ENCODE measurements around the gene EGFR.

EGFR gene

GRCh38 chr7:55241958-55242357 is 223.1 kb downstream of the EGFR start:
- no peaks in the 10 kb centered on the region for H4K20me1 ChIP-seq (ENCODE audit: control insufficient read depth, insufficient read depth, low read depth, low read length)
- H3K4me3 ChIP-seq (ENCODE audit: low read length), result no peak overlapping the region
- H3F3A ChIP-seq (ENCODE audit: control insufficient read depth, insufficient read depth), result no peaks in the 10 kb centered on the region
- H3K36me3 ChIP-seq (ENCODE audit: control insufficient read depth, low read length), result no peaks in the 10 kb centered on the region
- H3K4me1 ChIP-seq (ENCODE audit: control insufficient read depth, low read length), result no peaks in the 10 kb centered on the region
- H3K9me3 ChIP-seq (ENCODE audit: control insufficient read depth, insufficient read depth, low read length), result no peaks in the 10 kb centered on the region
- H3K27me3 ChIP-seq (ENCODE audit: control insufficient read depth, low read length), result no peaks in the 10 kb centered on the region
- TF ChIP-seq, protein P1, sequence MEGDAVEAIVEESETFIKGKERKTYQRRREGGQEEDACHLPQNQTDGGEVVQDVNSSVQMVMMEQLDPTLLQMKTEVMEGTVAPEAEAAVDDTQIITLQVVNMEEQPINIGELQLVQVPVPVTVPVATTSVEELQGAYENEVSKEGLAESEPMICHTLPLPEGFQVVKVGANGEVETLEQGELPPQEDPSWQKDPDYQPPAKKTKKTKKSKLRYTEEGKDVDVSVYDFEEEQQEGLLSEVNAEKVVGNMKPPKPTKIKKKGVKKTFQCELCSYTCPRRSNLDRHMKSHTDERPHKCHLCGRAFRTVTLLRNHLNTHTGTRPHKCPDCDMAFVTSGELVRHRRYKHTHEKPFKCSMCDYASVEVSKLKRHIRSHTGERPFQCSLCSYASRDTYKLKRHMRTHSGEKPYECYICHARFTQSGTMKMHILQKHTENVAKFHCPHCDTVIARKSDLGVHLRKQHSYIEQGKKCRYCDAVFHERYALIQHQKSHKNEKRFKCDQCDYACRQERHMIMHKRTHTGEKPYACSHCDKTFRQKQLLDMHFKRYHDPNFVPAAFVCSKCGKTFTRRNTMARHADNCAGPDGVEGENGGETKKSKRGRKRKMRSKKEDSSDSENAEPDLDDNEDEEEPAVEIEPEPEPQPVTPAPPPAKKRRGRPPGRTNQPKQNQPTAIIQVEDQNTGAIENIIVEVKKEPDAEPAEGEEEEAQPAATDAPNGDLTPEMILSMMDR (IDR thresholded peaks at IDR 0.05; ENCODE audit: low read depth, low read length, poor library complexity, severe bottlenecking), result no peak
- no peak for TF ChIP-seq EZH2phosphoT487 (IDR thresholded peaks at IDR 0.05; ENCODE audit: borderline replicate concordance, low read length)
- H3K9me2 ChIP-seq (replicated peaks; ENCODE audit: control insufficient read depth, low read length), result no peaks in the 10 kb centered on the region
- no peak overlapping the region for H3K4me2 ChIP-seq (ENCODE audit: low read length)
- no peak overlapping the region for H3K27ac ChIP-seq (ENCODE audit: low read depth, low read length)
- H3K79me2 ChIP-seq (ENCODE audit: control insufficient read depth, low read length), result no peaks in the 10 kb centered on the region

- H3K79me2 ChIP-seq (ENCODE audit: control insufficient read depth, low read length), result no peaks in the 10 kb centered on the region
- H3K9me3 ChIP-seq (ENCODE audit: control insufficient read depth, insufficient read depth, low read length), result no peaks in the 10 kb centered on the region
- no peaks in the 10 kb centered on the region for H3K4me1 ChIP-seq (ENCODE audit: control insufficient read depth, low read length)
- no peak overlapping the region for H3K4me3 ChIP-seq (ENCODE audit: low read length)
- H4K20me1 ChIP-seq (ENCODE audit: control insufficient read depth, insufficient read depth, low read depth, low read length), result no peaks in the 10 kb centered on the region
- H3K4me2 ChIP-seq (ENCODE audit: low read length), result no peak overlapping the region
- H3F3A ChIP-seq (ENCODE audit: control insufficient read depth, insufficient read depth), result no peaks in the 10 kb centered on the region
- H3K36me3 ChIP-seq (ENCODE audit: control insufficient read depth, low read length), result no peaks in the 10 kb centered on the region
- no peaks in the 10 kb centered on the region for H3K27me3 ChIP-seq (ENCODE audit: control insufficient read depth, low read length)
- H3K9me2 ChIP-seq (replicated peaks; ENCODE audit: control insufficient read depth, low read length), result no peaks in the 10 kb centered on the region
- TF ChIP-seq EZH2phosphoT487 (IDR thresholded peaks at IDR 0.05; ENCODE audit: borderline replicate concordance, low read length), result no peak
- TF ChIP-seq, protein P1 (IDR thresholded peaks at IDR 0.05; ENCODE audit: low read depth, low read length, poor library complexity, severe bottlenecking), result no peak
- H3K27ac ChIP-seq (ENCODE audit: low read depth, low read length), result no peak overlapping the region
Observed at GRCh38 chr7:55242613-55243012, 223.8 kb downstream of the EGFR start.

- no peak overlapping the region for H3K4me3 ChIP-seq (ENCODE audit: low read length)
- H3K27me3 ChIP-seq (ENCODE audit: control insufficient read depth, low read length), result no peaks in the 10 kb centered on the region
- no peak overlapping the region for H3K27ac ChIP-seq (ENCODE audit: low read depth, low read length)
- H3F3A ChIP-seq (ENCODE audit: control insufficient read depth, insufficient read depth), result no peaks in the 10 kb centered on the region
- no peaks in the 10 kb centered on the region for H3K36me3 ChIP-seq (ENCODE audit: control insufficient read depth, low read length)
- TF ChIP-seq, protein P1 (IDR thresholded peaks at IDR 0.05; ENCODE audit: low read depth, low read length, poor library complexity, severe bottlenecking), result no peak
- no peak for TF ChIP-seq EZH2phosphoT487 (IDR thresholded peaks at IDR 0.05; ENCODE audit: borderline replicate concordance, low read length)
- H4K20me1 ChIP-seq (ENCODE audit: control insufficient read depth, insufficient read depth, low read depth, low read length), result no peaks in the 10 kb centered on the region
- H3K9me2 ChIP-seq (replicated peaks; ENCODE audit: control insufficient read depth, low read length), result no peaks in the 10 kb centered on the region
- no peaks in the 10 kb centered on the region for H3K9me3 ChIP-seq (ENCODE audit: control insufficient read depth, insufficient read depth, low read length)
- H3K4me1 ChIP-seq (ENCODE audit: control insufficient read depth, low read length), result no peaks in the 10 kb centered on the region
- no peaks in the 10 kb centered on the region for H3K79me2 ChIP-seq (ENCODE audit: control insufficient read depth, low read length)
- no peak overlapping the region for H3K4me2 ChIP-seq (ENCODE audit: low read length)
Observed at GRCh38 chr7:55244006-55244745, 225.4 kb downstream of the EGFR start.
